HG03439 (cell line): ENCODE measurements around the gene ILF3.

Experiments
- ATAC-seq: cut with Tn5 transposase; IDR thresholded peaks from one replicate; pipeline ENCODE4 v1.9.1; 2021; ENCODE audit warnings: mild to moderate bottlenecking, moderate library complexity; ENCODE audit not compliant: unreplicated experiment

Gene ILF3

DNA sequence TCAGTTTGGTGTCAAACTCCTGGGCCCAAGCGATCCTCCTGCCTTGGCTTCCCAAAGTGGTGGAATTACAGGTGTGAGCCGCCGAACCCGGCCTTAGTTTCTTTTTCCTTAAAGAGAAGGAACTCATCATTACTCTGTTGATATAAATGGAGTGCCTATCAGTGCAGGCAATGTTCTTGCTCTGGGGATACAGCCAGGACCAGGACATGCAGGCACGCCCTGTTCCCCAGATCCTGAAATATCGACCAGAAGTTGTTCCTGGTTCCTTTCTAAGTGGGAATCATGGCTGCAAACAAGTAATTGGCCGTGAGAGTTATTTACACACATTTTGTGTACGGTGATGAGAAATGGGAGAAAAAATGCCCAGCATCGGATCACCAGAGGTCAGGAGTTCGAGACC, 72.1 kb downstream of the ILF3 start:
- no peak for ATAC-seq

DNA sequence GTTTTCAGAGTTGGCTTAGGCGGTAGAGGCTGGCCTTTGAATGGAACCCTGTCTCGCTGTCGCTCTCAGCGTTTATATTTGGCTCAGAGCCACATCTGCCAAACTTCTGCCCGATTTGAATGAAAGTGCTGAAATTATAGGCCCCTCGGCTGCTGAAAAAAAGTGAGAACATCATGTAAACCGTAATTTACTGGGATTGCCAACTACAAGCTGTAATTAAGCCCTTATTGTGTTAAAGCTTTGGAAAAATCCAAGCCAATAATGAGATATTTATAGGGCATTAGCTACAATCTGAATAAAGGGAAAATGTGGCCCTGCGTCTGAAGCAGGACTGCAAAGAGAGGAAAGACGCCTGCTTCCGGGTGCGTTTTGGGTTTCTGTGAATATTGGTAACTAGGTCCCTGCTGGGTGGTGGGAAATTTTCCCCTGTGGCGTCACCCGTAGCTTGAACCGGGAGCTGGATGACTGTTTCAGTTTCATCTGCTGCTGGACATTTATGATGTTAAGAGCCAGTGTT, 73.6 kb downstream of the ILF3 start:
- no peak for ATAC-seq

DNA sequence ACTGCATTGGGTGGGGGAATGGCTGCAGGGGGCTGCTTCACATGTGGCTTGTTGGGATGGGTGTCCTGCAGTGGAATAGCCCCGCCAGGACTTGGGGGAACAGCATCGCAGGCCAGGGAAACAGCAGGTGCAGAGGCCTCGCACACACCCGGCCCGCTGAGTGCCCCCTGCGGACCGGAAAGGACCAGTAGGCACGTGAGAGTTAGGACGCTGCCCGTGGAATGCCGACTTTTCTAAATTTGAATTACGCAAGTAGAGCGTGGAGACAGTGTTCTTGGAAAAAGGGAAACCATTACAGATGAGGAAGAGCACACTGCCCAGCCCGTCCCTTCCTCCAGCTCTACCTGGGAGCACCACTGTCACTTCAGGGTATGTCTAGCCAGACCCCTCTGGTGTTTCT, 75.3 kb downstream of the ILF3 start:
- ATAC-seq = no peak

DNA sequence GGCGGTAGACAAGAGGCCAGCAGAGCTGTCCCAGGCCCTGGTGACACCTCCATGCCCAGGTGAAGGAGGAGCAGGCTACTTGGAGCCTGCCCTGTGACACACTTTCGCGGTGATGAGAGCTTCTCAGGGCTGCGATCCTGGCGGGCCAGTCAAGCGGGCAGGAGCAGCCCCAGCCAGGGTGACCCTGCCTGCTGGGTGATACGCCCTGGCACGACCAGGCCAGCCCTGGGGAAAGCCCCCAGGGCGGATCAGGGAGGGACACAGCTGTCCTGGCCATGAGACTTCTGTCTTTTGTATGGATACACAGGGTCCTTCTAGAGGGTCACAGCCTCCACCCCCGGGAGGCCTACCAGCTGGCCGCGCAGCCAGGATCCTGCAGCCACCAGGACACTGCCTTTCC, 76.8 kb downstream of the ILF3 start:
- no peak for ATAC-seq

DNA sequence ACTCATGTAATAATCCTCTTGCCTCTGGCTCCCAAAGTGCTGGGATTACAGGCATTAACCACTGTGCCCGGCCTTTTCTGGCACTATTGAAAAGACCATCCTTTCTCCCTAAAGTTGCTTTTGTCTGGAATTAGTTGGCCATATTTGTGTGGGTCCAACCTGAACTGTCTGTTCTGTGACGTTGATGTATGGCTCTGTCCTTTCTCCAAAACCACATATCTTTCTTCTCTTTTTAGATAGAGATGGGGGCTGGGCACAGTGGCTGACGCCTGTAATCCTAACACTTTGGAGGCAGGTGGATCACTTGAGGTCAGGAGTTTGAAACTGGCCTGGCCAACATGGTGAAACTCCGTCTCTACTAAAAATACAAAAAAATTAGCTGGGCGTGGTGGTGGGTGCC, 81.6 kb downstream of the ILF3 start:
- no peak for ATAC-seq

DNA sequence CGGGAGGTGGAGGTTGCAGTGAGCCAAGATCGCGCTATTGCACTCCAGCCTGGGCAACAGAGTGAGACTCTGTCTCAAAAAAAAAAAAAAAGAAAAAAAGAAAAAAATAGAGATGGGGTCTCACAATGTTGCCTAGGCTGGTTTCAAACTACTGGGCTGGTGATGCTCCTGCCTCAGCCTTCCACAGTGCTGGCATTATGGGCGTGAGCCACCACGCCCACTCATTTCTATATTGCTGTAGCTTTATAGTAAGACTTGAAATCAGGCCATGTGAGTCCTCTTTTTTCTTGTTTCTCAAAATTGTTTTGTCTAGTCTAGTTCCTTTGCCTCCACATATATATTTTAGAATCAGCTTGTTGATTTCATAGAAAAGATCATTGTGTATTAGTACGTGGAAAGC, 82.0 kb downstream of the ILF3 start:
- ATAC-seq = no peak

DNA sequence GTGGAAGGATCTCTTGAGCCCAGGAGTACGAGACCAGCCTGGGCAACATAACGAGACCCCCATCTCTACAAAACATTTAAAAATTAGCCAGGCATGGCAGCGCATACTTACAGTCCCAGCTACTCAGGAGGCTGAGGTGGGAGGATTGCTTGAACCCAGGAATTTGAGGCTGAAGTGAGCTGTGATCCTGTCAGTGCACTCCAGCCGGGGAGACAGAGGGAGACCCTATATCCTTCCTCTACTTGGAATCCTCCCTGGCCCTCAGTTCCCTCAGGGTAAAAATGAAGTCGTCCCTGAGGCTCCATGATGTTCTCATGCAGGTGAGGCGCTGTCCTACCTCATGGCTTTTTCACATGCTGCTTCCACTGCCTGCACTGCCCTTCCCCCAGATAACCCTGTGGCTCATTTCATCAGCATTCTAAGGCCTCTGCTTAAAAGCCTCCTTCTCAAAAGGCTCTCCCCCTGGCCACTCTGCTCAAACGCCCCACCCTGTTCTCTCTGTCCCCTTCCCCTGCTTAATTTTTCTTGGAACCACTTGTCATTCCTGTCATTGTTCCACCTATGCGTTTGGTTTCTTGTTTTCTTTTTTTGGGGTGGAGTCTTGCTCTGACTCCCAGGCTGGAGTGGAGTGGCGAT, 82.9 kb downstream of the ILF3 start:
- ATAC-seq = no peak

DNA sequence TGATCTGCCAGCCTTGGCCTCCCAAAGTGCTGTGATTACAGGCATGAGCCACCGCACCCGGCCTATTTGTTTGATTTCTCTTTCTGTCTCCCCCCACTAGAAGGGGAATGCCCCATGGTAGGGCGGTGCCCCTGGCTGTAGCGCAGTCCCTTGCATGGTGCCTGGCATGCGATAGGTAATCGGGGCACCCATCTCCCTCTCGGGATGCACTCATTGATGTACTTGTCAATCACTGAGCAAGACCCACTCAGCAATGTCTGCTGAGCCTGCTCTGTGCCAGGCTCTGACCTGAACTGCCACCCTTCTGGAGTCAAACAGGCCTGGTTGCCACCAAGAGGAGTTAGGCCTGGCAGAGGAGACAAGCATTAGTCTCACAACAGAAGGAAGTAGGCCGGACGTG, 83.6 kb downstream of the ILF3 start:
- ATAC-seq = no peak

DNA sequence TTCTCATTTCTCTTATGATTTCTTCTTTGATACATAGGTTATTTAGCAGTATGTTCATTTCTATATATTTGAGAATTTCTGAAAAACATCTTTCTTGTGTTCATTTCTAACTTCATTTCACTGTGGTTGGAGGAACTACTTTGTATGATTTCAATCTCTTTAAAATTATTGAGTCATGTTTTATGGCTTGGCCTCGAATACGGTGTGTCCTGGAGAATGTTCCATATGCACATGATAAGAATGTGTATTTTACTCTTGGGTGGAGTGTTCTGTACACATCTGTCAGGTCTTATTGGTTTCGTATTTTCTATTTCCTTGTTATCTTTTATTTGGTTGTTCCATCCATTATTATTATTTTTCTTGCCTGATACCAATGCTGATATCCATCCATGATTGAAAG, 86.7 kb downstream of the ILF3 start:
- ATAC-seq = no peak
